Choroid plexus epithelial cell (primary cell): ENCODE data around the gene XXYLT1.

Experiments used
- DNase-seq: peaks from one replicate; pipeline ENCODE4 v3.0.0-alpha.2; 2010; ENCODE audit warnings: low read depth
- H3K4me3 ChIP-seq: 2 replicates; pipeline ENCODE4 v1.5.1; 2011; ENCODE audit warnings: low read depth, mild to moderate bottlenecking, control low read depth, low read length, moderate library complexity
- TF ChIP-seq, protein P1 (sequence below): conservative IDR thresholded peaks from 2 replicates; pipeline ENCODE4 v1.5.1; 2011; ENCODE audit warnings: low read depth, mild to moderate bottlenecking, control low read depth, inconsistent platforms, low read length, moderate library complexity

XXYLT1 gene

DNA sequence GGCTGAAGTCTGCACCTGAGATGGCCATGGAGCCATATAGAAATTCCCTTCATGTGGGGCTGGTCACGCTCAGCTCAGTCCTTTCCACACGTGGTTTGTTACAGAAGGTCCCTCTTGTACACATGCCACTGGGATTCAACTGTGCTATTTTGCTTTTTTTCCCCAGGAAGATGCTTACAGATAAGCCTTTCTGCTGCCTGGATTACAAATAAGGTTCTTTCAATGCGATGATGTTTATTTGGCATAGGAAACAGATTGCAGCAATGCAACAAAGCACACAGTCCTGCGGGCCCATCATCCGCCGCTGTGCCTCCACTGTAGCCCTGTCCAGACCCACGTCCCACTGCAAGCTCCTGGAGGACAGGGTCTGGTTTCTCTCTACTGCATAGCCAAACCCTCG, 124.8 kb downstream of the XXYLT1 start:
- TF ChIP-seq, protein P1, sequence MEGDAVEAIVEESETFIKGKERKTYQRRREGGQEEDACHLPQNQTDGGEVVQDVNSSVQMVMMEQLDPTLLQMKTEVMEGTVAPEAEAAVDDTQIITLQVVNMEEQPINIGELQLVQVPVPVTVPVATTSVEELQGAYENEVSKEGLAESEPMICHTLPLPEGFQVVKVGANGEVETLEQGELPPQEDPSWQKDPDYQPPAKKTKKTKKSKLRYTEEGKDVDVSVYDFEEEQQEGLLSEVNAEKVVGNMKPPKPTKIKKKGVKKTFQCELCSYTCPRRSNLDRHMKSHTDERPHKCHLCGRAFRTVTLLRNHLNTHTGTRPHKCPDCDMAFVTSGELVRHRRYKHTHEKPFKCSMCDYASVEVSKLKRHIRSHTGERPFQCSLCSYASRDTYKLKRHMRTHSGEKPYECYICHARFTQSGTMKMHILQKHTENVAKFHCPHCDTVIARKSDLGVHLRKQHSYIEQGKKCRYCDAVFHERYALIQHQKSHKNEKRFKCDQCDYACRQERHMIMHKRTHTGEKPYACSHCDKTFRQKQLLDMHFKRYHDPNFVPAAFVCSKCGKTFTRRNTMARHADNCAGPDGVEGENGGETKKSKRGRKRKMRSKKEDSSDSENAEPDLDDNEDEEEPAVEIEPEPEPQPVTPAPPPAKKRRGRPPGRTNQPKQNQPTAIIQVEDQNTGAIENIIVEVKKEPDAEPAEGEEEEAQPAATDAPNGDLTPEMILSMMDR = no peak
- DNase-seq = no peak

GRCh38 chr3:195145579-195145978, 125.4 kb downstream of the XXYLT1 start:
- TF ChIP-seq, protein P1 = no peak
- DNase-seq = no peak
- no peak overlapping the region for H3K4me3 ChIP-seq

More for the DNA sequence above, 124.8 kb downstream of the XXYLT1 start:
- no peak overlapping the region for H3K4me3 ChIP-seq

- DNase-seq = no peak
- TF ChIP-seq, protein P1 = no peak
- H3K4me3 ChIP-seq = no peak overlapping the region
Observed at GRCh38 chr3:195143221-195143620, 127.7 kb downstream of the XXYLT1 start.

GRCh38 chr3:195142519-195142918, 128.4 kb downstream of the XXYLT1 start:
- no peak for DNase-seq
- TF ChIP-seq, protein P1 = no peak
- no peak overlapping the region for H3K4me3 ChIP-seq

DNA sequence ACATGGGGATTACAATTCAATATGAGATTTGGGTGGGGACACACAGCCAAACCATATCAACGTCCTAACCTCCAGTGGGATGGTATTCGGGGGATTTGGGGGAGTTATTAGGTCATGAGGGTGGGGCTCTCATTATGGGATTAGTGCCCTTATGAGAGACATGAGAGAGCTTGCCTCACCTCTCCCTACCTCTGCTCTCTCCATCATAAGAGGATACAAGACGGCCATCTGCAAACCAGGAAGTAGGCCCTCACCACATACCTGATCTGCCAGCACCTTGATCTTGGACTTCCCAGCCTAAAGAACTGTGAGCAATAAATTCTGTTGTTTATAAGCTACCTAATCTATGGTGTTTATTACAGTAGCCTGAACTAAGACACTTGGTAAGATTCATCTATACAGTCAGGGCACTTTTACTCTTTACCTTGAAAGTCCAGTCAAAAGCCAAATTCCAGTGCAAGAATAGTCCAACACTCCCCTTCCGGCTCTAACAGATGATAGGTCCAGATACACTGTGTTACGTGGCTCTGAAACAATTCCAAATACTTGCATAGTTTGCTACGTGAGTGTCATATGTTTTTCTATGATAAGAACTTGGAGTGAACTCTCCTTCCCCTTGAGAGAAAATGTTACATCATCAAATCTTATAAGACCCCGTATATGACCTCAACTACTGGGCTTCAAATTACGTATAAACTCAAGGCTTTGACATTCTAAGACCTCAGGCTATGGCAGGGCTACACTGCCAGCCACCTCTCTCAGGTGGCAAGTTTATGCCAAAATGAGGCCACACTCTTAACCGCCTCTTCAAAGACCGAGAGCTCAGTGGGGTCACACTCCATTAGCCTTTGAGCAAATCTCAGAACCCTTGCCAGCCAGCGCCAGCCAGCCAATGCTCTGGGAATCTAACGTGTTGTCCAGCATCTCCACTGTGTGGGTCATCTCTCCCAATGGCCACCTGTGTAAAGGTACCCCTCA, 129.9 kb downstream of the XXYLT1 start:
- DNase-seq = peak; percentile 89
- TF ChIP-seq, protein P1 = no peak
- H3K4me3 ChIP-seq = no peak overlapping the region

DNA sequence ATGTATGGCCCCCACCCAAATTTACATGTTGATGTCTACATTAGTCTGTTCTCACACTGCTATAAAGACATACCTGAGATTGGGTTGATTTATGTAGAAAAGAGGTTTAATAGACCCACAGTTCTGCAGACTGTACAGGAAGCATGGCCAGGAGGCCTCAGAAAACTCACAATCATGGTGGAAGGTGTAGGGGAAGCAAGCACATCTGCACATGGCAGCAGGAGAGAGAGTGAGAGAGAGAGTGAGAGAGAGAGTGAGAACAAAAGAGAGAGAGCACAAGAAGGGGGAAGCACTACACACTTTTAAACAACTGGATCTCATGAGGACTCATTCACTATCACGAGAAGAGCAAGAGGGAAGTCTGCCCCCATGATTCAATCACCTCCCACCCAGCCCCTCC, 130.5 kb downstream of the XXYLT1 start:
- no peak for DNase-seq
- TF ChIP-seq, protein P1 = no peak
- no peak overlapping the region for H3K4me3 ChIP-seq

DNA sequence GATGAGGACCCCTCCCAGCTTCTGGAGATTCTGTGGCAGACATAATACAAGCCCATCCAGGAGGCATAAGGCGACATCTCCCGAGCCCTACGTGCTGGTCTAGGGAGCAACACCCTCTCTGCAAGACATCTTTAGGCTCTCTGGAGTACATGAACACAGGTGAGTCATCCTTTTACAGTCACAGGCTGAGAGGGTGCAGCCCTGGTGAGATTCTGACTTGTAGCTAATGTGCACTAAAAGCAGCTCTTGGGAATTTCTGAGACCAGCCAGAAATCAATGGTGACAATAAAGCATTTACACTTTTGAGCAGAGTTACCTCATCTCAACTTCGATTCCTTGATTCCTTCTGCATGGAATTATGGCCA, 131.1 kb downstream of the XXYLT1 start:
- TF ChIP-seq, protein P1 = no peak
- DNase-seq = no peak
- no peak overlapping the region for H3K4me3 ChIP-seq
